Lower lobe of right lung (tissue), 2 donors: ENCODE data around the gene AKAP11. TPM values are rescaled to one million over a fixed set of nuclear protein-coding genes. Genes with fewer than 3 reads are reported as not detected.

Experiments
- ATAC-seq, 2 donors: fragments of 200-7000 bp; cut with Tn5 transposase; one replicate each; pipeline ENCODE4 v1.9.1; 2020 to 2022; ENCODE audit warnings: mild to moderate bottlenecking in 2 of 2, moderate library complexity in 2 of 2
- DNase-seq: peaks from one replicate; pipeline ENCODE4 v3.0.0-alpha.2; 2020
- H3K27ac ChIP-seq: fragments of 200-600 bp; one replicate; pipeline ENCODE4 v1.8.0; 2022
- H3K27me3 ChIP-seq: fragments of 200-600 bp; one replicate; pipeline ENCODE4 v1.8.0; 2022; ENCODE audit warnings: low read depth
- H3K36me3 ChIP-seq: fragments of 200-600 bp; one replicate; pipeline ENCODE4 v1.8.0; 2022; ENCODE audit warnings: mild to moderate bottlenecking
- H3K4me1 ChIP-seq: fragments of 200-600 bp; one replicate; pipeline ENCODE4 v1.8.0; 2022
- H3K4me3 ChIP-seq: fragments of 200-600 bp; one replicate; pipeline ENCODE4 v1.8.0; 2022; ENCODE audit warnings: mild to moderate bottlenecking
- H3K9me3 ChIP-seq: fragments of 200-600 bp; one replicate; pipeline ENCODE4 v1.8.0; 2022
- CTCF ChIP-seq: fragments of 200-600 bp; IDR thresholded peaks from one replicate; pipeline ENCODE4 v1.8.0; 2022; ENCODE audit warnings: antibody characterized with exemption, mild to moderate bottlenecking
- intact Hi-C: fragments of 100-400 bp; cut with DNase I; formaldehyde crosslinking; loops from one replicate; pipeline ENCODE4 v1.11.0; 2022
- total RNA-seq: library from RNA; stranded (reverse); fragmentation: NEBNext Ultra II Directional; extraction: Animal tissue kit (Norgen Biotek cat#: 25700); gene quantifications from one replicate; pipeline ENCODE4 v1.2.1, GENCODE V29; 2021
- donor health status: DM: no; HTN: yes; CAD: no; lungs with severe emphysema.

Gene AKAP11
- total RNA-seq, 1 donor from 2014 or later, result 34.5 TPM

- ATAC-seq, result no peak
- H3K27ac ChIP-seq, result no peak overlapping the region
- intact Hi-C loops, result no loop called here
- H3K4me1 ChIP-seq, result no peaks in the 10 kb centered on the region
- H3K27me3 ChIP-seq, result no peaks in the 10 kb centered on the region
- no peaks in the 10 kb centered on the region for H3K36me3 ChIP-seq
- no peak overlapping the region for H3K4me3 ChIP-seq
- no peak for DNase-seq
- H3K9me3 ChIP-seq, result no peaks in the 10 kb centered on the region
- TF ChIP-seq CTCF, result no peak
Observed at GRCh38 chr13:42369071-42369797, 97.3 kb downstream of the AKAP11 start.

GRCh38 chr13:42370229-42370628 lies 98.3 kb downstream of the AKAP11 start:
- no peak for TF ChIP-seq CTCF
- no peaks in the 10 kb centered on the region for H3K4me1 ChIP-seq
- no peak overlapping the region for H3K4me3 ChIP-seq
- DNase-seq (no peak), ATAC-seq (no peak)
- no peaks in the 10 kb centered on the region for H3K9me3 ChIP-seq
- H3K27ac ChIP-seq, result no peak overlapping the region
- intact Hi-C loops, result no loop called here
- no peaks in the 10 kb centered on the region for H3K27me3 ChIP-seq
- no peaks in the 10 kb centered on the region for H3K36me3 ChIP-seq

Other genes with a start within 250 kb of the AKAP11 start
- gene DGKH, start 223.5 kb upstream of the AKAP11 start, total RNA-seq, result 18.7 TPM